ENCODE results near the gene GRK5. TPM values are rescaled to one million over a fixed set of nuclear protein-coding genes. Genes with fewer than 3 reads are reported as not detected.

GRK5 gene
- total RNA-seq, 1 experiment from 2014 or later = 4.8 TPM

DNA sequence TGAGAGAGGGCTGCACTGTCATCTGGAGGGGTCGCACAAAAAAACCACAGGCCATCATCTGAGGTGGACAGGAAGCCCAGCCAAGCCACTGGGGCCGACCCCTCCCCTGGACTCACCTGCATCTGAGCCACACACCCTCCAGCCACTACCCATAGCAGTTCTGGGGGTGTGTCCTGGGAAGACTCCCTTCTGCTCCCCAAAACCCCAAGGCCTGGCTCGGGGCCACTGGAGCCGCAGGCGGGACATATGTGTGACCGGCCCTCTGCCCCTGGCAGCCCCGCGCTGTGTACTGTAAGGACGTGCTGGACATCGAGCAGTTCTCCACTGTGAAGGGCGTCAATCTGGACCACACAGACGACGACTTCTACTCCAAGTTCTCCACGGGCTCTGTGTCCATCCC lies 245.0 kb downstream of the GRK5 start:
- H3K79me2 ChIP-seq (ENCODE audit: low read depth) = no peaks in the 10 kb centered on the region
- ChIA-PET POLR2A (ENCODE audit: unreplicated experiment) (no interaction called here), CTCF (no interaction called here)
- intact Hi-C loops (cut with micrococcal nuclease; ENCODE audit: unreplicated experiment) = no loop called here
- DNase-seq = no peak
- H3K9me2 ChIP-seq (ENCODE audit: insufficient read depth) = no peaks in the 10 kb centered on the region
- no peaks in the 10 kb centered on the region for H3K9me3 ChIP-seq (ENCODE audit: insufficient read depth, low read depth)
- H3K27ac ChIP-seq = no peak overlapping the region
- no peaks in the 10 kb centered on the region for H3K27me3 ChIP-seq (ENCODE audit: insufficient read depth, low read depth)
- H3F3A ChIP-seq (ENCODE audit: insufficient read depth, low read depth) = peaks cover 9% of the 10 kb centered on the region
- TF ChIP-seq EZH2 (IDR thresholded peaks at IDR 0.05; ENCODE audit: low read depth) = no peak
- TF ChIP-seq, protein P1, sequence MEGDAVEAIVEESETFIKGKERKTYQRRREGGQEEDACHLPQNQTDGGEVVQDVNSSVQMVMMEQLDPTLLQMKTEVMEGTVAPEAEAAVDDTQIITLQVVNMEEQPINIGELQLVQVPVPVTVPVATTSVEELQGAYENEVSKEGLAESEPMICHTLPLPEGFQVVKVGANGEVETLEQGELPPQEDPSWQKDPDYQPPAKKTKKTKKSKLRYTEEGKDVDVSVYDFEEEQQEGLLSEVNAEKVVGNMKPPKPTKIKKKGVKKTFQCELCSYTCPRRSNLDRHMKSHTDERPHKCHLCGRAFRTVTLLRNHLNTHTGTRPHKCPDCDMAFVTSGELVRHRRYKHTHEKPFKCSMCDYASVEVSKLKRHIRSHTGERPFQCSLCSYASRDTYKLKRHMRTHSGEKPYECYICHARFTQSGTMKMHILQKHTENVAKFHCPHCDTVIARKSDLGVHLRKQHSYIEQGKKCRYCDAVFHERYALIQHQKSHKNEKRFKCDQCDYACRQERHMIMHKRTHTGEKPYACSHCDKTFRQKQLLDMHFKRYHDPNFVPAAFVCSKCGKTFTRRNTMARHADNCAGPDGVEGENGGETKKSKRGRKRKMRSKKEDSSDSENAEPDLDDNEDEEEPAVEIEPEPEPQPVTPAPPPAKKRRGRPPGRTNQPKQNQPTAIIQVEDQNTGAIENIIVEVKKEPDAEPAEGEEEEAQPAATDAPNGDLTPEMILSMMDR (conservative IDR thresholded peaks at IDR 0.05) = no peak
- H3K36me3 ChIP-seq (ENCODE audit: low read depth) = no peaks in the 10 kb centered on the region
- no peak overlapping the region for H2AFZ ChIP-seq
- no TSS peak for BruUV-seq (replicated peaks)
- H3K4me2 ChIP-seq = no peak overlapping the region
- H4K20me1 ChIP-seq (ENCODE audit: insufficient read depth) = no peaks in the 10 kb centered on the region
- H3K4me1 ChIP-seq (replicated peaks; ENCODE audit: insufficient read depth) = peaks cover 31% of the 10 kb centered on the region
- H3K4me3 ChIP-seq = no peak overlapping the region

DNA sequence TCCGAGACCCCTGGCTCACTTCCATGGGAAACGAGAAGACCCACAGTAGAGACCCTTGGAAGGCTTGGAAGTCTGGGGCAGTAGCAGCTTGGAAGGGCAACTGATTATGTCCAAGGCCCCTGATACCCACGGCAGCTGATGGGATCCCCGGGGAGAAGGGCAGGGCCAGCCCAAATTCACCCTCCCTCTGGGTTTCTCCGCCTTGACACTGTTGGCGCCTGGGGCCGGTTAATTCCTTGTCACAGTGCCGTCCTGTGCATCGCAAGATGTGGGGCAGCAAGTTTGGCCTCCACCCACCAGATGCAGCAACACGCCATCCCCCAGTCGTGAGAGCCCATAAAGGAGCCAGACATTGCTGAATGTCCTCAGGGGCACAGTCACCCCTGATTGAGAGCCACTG lies 245.9 kb downstream of the GRK5 start:
- H3K27ac ChIP-seq = no peak overlapping the region
- peaks cover 31% of the 10 kb centered on the region for H3K4me1 ChIP-seq (replicated peaks; ENCODE audit: insufficient read depth)
- intact Hi-C loops (cut with micrococcal nuclease; ENCODE audit: unreplicated experiment) = no loop called here
- no peaks in the 10 kb centered on the region for H3K79me2 ChIP-seq (ENCODE audit: low read depth)
- H3K9me3 ChIP-seq (ENCODE audit: insufficient read depth, low read depth) = no peaks in the 10 kb centered on the region
- H3K4me3 ChIP-seq = no peak overlapping the region
- no peaks in the 10 kb centered on the region for H3K36me3 ChIP-seq (ENCODE audit: low read depth)
- H2AFZ ChIP-seq = no peak overlapping the region
- no peak for DNase-seq
- TF ChIP-seq, protein P1 (conservative IDR thresholded peaks at IDR 0.05) = no peak
- no peak for TF ChIP-seq EZH2 (IDR thresholded peaks at IDR 0.05; ENCODE audit: low read depth)
- no peaks in the 10 kb centered on the region for H3K27me3 ChIP-seq (ENCODE audit: insufficient read depth, low read depth)
- BruUV-seq (replicated peaks) = no TSS peak
- peaks cover 9% of the 10 kb centered on the region for H3F3A ChIP-seq (ENCODE audit: insufficient read depth, low read depth)
- no peaks in the 10 kb centered on the region for H3K9me2 ChIP-seq (ENCODE audit: insufficient read depth)
- H4K20me1 ChIP-seq (ENCODE audit: insufficient read depth) = no peaks in the 10 kb centered on the region
- CTCF ChIA-PET = no interaction called here
- H3K4me2 ChIP-seq = no peak overlapping the region
- POLR2A ChIA-PET (ENCODE audit: unreplicated experiment) = no interaction called here

DNA sequence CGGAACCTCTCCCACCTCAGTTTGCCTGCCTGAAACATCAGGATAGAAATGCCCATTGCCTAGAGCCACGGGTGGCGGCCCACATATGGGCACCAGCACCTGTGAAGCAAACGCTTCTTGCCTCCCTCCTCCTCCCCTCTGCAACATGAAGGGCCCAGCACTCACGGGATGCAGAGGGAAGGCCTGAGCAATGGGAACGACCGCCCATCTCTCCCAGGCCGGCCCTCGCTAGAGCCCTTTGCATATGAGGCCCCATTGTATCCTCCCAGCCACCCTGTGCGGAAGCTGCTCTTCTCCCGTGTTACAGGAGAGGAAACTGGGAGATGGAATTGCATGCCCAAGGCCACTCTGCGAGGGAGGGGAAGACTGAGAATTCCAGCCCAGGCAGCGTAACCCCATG lies 246.9 kb downstream of the GRK5 start:
- H3K4me3 ChIP-seq = no peak overlapping the region
- no TSS peak for BruUV-seq (replicated peaks)
- H3K4me1 ChIP-seq (replicated peaks; ENCODE audit: insufficient read depth) = peaks cover 27% of the 10 kb centered on the region
- H3K79me2 ChIP-seq (ENCODE audit: low read depth) = no peaks in the 10 kb centered on the region
- no peaks in the 10 kb centered on the region for H4K20me1 ChIP-seq (ENCODE audit: insufficient read depth)
- intact Hi-C loops (cut with micrococcal nuclease; ENCODE audit: unreplicated experiment) = no loop called here
- H2AFZ ChIP-seq = no peak overlapping the region
- H3K9me2 ChIP-seq (ENCODE audit: insufficient read depth) = no peaks in the 10 kb centered on the region
- H3F3A ChIP-seq (ENCODE audit: insufficient read depth, low read depth) = peaks cover 9% of the 10 kb centered on the region
- no peaks in the 10 kb centered on the region for H3K27me3 ChIP-seq (ENCODE audit: insufficient read depth, low read depth)
- TF ChIP-seq, protein P1 (conservative IDR thresholded peaks at IDR 0.05) = no peak
- no peak for TF ChIP-seq EZH2 (IDR thresholded peaks at IDR 0.05; ENCODE audit: low read depth)
- no peaks in the 10 kb centered on the region for H3K9me3 ChIP-seq (ENCODE audit: insufficient read depth, low read depth)
- no peak for DNase-seq
- no peak overlapping the region for H3K4me2 ChIP-seq
- CTCF ChIA-PET = no interaction called here
- no peaks in the 10 kb centered on the region for H3K36me3 ChIP-seq (ENCODE audit: low read depth)
- H3K27ac ChIP-seq = no peak overlapping the region
- POLR2A ChIA-PET (ENCODE audit: unreplicated experiment) = no interaction called here

All from PC-9 (cell line).